ENCODE measurements around the gene CDKN2B-AS1. TPM values are rescaled to one million over a fixed set of nuclear protein-coding genes. Genes with fewer than 3 reads are reported as not detected.

CDKN2B-AS1 gene
- total RNA-seq, 1 donor from 2014 or later: 1.4 TPM

GRCh38 chr9:22029231-22029630 is 34.6 kb downstream of the CDKN2B-AS1 start:
- Mint-ChIP-seq H3K4me1 (peaks cover 7% of the 10 kb centered on the region), H3K27me3 (no peaks in the 10 kb centered on the region), H3K4me3 (no peak overlapping the region), H3K27ac (no peak overlapping the region), H3K36me3 (ENCODE audit: low read depth) (no peaks in the 10 kb centered on the region), H3K9me3 (no peaks in the 10 kb centered on the region)
- ChIA-PET POLR2A (no interaction called here), CTCF (interaction anchor here (1.7 kb wide), 1 partner anchor 215 kb away, joined by 5 read pairs; no protein-coding TSS in a partner anchor)
- ATAC-seq (ENCODE audit: low read depth): no peak
- DNase-seq: no peak
- TF ChIP-seq, protein P1, sequence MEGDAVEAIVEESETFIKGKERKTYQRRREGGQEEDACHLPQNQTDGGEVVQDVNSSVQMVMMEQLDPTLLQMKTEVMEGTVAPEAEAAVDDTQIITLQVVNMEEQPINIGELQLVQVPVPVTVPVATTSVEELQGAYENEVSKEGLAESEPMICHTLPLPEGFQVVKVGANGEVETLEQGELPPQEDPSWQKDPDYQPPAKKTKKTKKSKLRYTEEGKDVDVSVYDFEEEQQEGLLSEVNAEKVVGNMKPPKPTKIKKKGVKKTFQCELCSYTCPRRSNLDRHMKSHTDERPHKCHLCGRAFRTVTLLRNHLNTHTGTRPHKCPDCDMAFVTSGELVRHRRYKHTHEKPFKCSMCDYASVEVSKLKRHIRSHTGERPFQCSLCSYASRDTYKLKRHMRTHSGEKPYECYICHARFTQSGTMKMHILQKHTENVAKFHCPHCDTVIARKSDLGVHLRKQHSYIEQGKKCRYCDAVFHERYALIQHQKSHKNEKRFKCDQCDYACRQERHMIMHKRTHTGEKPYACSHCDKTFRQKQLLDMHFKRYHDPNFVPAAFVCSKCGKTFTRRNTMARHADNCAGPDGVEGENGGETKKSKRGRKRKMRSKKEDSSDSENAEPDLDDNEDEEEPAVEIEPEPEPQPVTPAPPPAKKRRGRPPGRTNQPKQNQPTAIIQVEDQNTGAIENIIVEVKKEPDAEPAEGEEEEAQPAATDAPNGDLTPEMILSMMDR (IDR thresholded peaks at IDR 0.05): no peak
- intact Hi-C loops (cut with micrococcal nuclease): no loop called here

DNA sequence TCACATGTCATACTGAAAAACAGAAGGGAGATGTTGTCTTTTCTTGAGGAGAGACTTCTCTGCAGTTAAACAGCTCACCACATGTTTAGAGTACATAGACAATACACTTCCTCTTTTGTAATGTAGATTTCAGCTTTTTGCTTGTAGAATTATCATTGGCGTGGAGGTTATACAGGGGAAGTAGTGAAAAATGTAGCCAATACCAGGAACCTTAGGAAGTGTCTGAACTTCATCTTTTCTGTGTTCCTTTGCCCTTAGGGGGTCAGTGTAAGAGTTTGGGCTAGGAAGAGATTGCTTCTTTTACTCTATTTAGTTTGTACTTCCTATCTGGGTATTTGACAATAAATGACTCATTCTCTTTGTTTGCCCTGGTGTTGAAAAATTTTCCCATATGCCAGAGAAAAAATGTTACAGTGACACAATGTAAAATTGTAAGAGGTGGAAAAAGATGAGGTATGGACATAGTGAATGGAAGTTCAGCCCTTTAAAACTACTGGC is 35.6 kb downstream of the CDKN2B-AS1 start:
- Mint-ChIP-seq H3K4me1 (peaks cover 7% of the 10 kb centered on the region), H3K9me3 (no peaks in the 10 kb centered on the region), H3K27ac (no peak overlapping the region), H3K4me3 (no peak overlapping the region), H3K27me3 (no peaks in the 10 kb centered on the region), H3K36me3 (ENCODE audit: low read depth) (no peaks in the 10 kb centered on the region)
- ATAC-seq (ENCODE audit: low read depth) (peak; percentile 56), DNase-seq (no peak)
- ChIA-PET POLR2A (no interaction called here), CTCF (interaction anchor here (0.7 to 1.7 kb wide), 3 partner anchors 8 to 216 kb away, joined by 3 to 5 read pairs (median 5); no protein-coding TSS in a partner anchor)
- intact Hi-C loops (cut with micrococcal nuclease): loop anchor here (2.0 kb wide), 1 partner anchor 21 kb away; the partner anchor contains the start of gene CDKN2B
- TF ChIP-seq, protein P1 (IDR thresholded peaks at IDR 0.05): no peak

DNA sequence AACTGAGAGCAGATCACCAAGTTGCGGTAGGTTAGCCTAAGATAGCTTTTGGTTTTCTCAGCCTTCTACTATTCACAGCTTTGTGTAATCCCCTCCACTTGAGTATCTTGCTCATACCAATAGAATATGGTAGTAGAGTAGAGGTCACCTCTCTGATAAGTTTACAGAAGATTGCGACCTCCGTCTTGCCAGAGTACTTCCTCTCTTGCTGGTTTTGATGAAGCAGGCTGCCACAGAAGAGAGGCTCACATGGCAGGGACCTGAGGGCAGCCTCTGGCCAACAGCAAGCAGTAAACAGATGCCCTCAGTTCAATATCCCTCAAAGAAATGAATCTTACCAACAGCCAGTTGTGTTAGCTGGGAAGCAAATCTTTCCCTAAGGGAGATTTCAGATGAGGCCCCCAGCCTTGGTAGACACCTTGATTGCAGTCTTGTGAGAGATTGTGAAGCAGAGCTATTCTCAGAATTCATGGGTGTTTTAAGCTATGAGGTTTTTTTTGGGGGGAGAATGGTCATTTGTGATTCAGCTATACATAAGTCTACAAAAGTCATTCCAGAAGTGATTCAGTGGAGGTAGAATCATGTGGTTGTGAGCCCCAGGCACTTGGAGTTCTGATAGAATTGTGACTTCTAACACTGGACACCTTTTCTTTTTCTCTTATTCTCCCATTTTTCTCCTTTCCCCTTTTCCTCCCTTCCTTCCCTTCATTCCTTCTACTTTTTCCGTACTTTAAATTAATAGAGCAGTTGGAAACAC is 37.2 kb downstream of the CDKN2B-AS1 start:
- H3K36me3 Mint-ChIP-seq (ENCODE audit: low read depth): no peaks in the 10 kb centered on the region
- intact Hi-C loops (cut with micrococcal nuclease): loop anchor here (2.0 kb wide), 1 partner anchor 23 kb away; the partner anchor contains the start of gene CDKN2B
- TF ChIP-seq, protein P1 (IDR thresholded peaks at IDR 0.05): no peak
- no peaks in the 10 kb centered on the region for H3K27me3 Mint-ChIP-seq
- H3K4me1 Mint-ChIP-seq: peaks cover 7% of the 10 kb centered on the region
- ChIA-PET POLR2A (no interaction called here), CTCF (interaction anchor here (1.0 kb wide), 1 partner anchor 421 kb away, joined by 3 read pairs; no protein-coding TSS in a partner anchor)
- no peak for DNase-seq
- no peak for ATAC-seq (ENCODE audit: low read depth)
- H3K27ac Mint-ChIP-seq: no peak overlapping the region
- H3K4me3 Mint-ChIP-seq: no peak overlapping the region
- H3K9me3 Mint-ChIP-seq: no peaks in the 10 kb centered on the region

- ATAC-seq (ENCODE audit: low read depth) (no peak), DNase-seq (no peak)
- intact Hi-C loops (cut with micrococcal nuclease): no loop called here
- ChIA-PET POLR2A (no interaction called here), CTCF (no interaction called here)
- TF ChIP-seq, protein P1 (IDR thresholded peaks at IDR 0.05): no peak
- H3K9me3 Mint-ChIP-seq: no peaks in the 10 kb centered on the region
- H3K4me1 Mint-ChIP-seq: peaks cover 7% of the 10 kb centered on the region
- no peak overlapping the region for H3K4me3 Mint-ChIP-seq
- H3K27ac Mint-ChIP-seq: no peak overlapping the region
- H3K36me3 Mint-ChIP-seq (ENCODE audit: low read depth): no peaks in the 10 kb centered on the region
- H3K27me3 Mint-ChIP-seq: no peaks in the 10 kb centered on the region
These were observed 38.5 kb downstream of the CDKN2B-AS1 start for GRCh38 chr9:22033012-22033630.

GRCh38 chr9:22035591-22036011 is 41.0 kb downstream of the CDKN2B-AS1 start:
- Mint-ChIP-seq H3K36me3 (ENCODE audit: low read depth) (no peaks in the 10 kb centered on the region), H3K4me1 (no peaks in the 10 kb centered on the region), H3K27ac (no peak overlapping the region), H3K9me3 (no peaks in the 10 kb centered on the region), H3K27me3 (no peaks in the 10 kb centered on the region), H3K4me3 (no peak overlapping the region)
- ChIA-PET POLR2A (no interaction called here), CTCF (interaction anchor here (0.9 kb wide), 1 partner anchor 27 kb away, joined by 4 read pairs; the partner anchor contains the start of gene CDKN2B)
- TF ChIP-seq, protein P1 (IDR thresholded peaks at IDR 0.05): no peak
- ATAC-seq (ENCODE audit: low read depth): no peak
- no peak for DNase-seq
- intact Hi-C loops (cut with micrococcal nuclease): no loop called here

Data from activated B cell treated with CpG ODN at 0.5 μM for 24 hours (primary cell).